ENCODE results near the gene PRSS16.
A peak's percentile ranks its signal among the peaks of the same experiment; 100 is the strongest.
"Not testable (repeated sequence)": the region's sequence is repeated elsewhere in the genome, so short reads cannot be mapped to it uniquely, and the experiment has no call there.

Gene PRSS16

GRCh38 chr6:27248783-27249182 lies 1.3 kb downstream of the PRSS16 start:
- no peak for DNase-seq

- no peak for DNase-seq
Observed at GRCh38 chr6:27250277-27251111, 3.0 kb downstream of the PRSS16 start.

- peak; percentile 53 to 65 for DNase-seq
Observed at GRCh38 chr6:27251112-27251605, 3.7 kb downstream of the PRSS16 start.

- DNase-seq = peak; percentile 55 to 57
Observed at GRCh38 chr6:27251606-27252251, 4.2 kb downstream of the PRSS16 start.

- DNase-seq = no peak
Observed at GRCh38 chr6:27254566-27254965, 7.1 kb downstream of the PRSS16 start.

GRCh38 chr6:27255866-27256265 lies 8.4 kb downstream of the PRSS16 start:
- no peak for DNase-seq

GRCh38 chr6:27260369-27260768 lies 12.9 kb downstream of the PRSS16 start:
- no peak for DNase-seq

GRCh38 chr6:27260836-27261375 lies 13.4 kb downstream of the PRSS16 start:
- DNase-seq = no peak

GRCh38 chr6:27263886-27264285 lies 16.4 kb downstream of the PRSS16 start:
- no peak for DNase-seq

GRCh38 chr6:27267003-27267402 lies 19.5 kb downstream of the PRSS16 start:
- not testable (repeated sequence) for DNase-seq

GRCh38 chr6:27267857-27268434 lies 20.4 kb downstream of the PRSS16 start:
- DNase-seq = no peak

- DNase-seq = no peak
Observed at GRCh38 chr6:27268803-27269202, 21.3 kb downstream of the PRSS16 start.

GRCh38 chr6:27273783-27274182 lies 26.3 kb downstream of the PRSS16 start:
- no peak for DNase-seq

- peak in 1 of 2 experiments; percentile 9 for DNase-seq
Observed at GRCh38 chr6:27275025-27275956, 27.8 kb downstream of the PRSS16 start.

GRCh38 chr6:27279513-27280063 lies 32.1 kb downstream of the PRSS16 start:
- DNase-seq = no peak

- peak; percentile 2 to 19 for DNase-seq
Observed at GRCh38 chr6:27280064-27280539, 32.6 kb downstream of the PRSS16 start.

- DNase-seq = no peak
Observed at GRCh38 chr6:27280540-27281000, 33.1 kb downstream of the PRSS16 start.

- DNase-seq = no peak
Observed at GRCh38 chr6:27281105-27281539, 33.6 kb downstream of the PRSS16 start.

- no peak for DNase-seq
Observed at GRCh38 chr6:27281569-27281968, 34.1 kb downstream of the PRSS16 start.

- DNase-seq = no peak
Observed at GRCh38 chr6:27283279-27283678, 35.8 kb downstream of the PRSS16 start.

GRCh38 chr6:27286141-27286540 lies 38.6 kb downstream of the PRSS16 start:
- DNase-seq = no peak

- DNase-seq = no peak
Observed at GRCh38 chr6:27287751-27288135, 40.2 kb downstream of the PRSS16 start.
